SK-N-SH (cell line): ENCODE measurements around the gene PGK1. TPM values are rescaled to one million over a fixed set of nuclear protein-coding genes. Genes with fewer than 3 reads are reported as not detected.

Experiments used
- CTCF ChIA-PET: fragments of 300-600, 350-600 bp; formaldehyde crosslinking; extraction: SDS; loops from one replicate; lab custom pipeline; 2021; lab: Yijun Ruan, JAX
- POLR2A ChIA-PET: fragments of 350-600 bp; sonication (Branson Sonifier 250); formaldehyde crosslinking; extraction: SDS; loops from one replicate; lab custom pipeline; 2020; ENCODE audit warnings: antibody characterized with exemption, inconsistent platforms; lab: Yijun Ruan, JAX
- DNase-seq: peaks from one replicate; pipeline ENCODE4 v3.0.0; 2012
- H2AFZ ChIP-seq: fragments of 200-600 bp; sonication (generic); 2 replicates; pipeline ENCODE4 v1.8.1; 2016; ENCODE audit warnings: antibody characterized with exemption, mild to moderate bottlenecking, low read depth
- H3F3A ChIP-seq: fragments of 200-600 bp; sonication (generic); replicated peaks from 2 replicates; pipeline ENCODE3; 2016; ENCODE audit warnings: antibody characterized with exemption, mild to moderate bottlenecking; ENCODE audit not compliant: insufficient read depth
- H3K27ac ChIP-seq, 2 experiments: fragments of 200-500 bp in 1 of 2; fragments of 200-600 bp in 1 of 2; sonication (Bioruptor generic) in 1 of 2; sonication (generic), shearing (Covaris generic) in 1 of 2; 2 replicates each; pipeline versions ENCODE4 v1.5.1 to v1.6.1; 2014 to 2016; ENCODE audit warnings: low read depth in 2 of 2, inconsistent platforms in 1 of 2, low read length in 1 of 2, mild to moderate bottlenecking in 1 of 2, mixed read lengths in 1 of 2
- H3K27me3 ChIP-seq: fragments of 200-600 bp; sonication (generic), shearing (Covaris generic); 2 replicates; pipeline ENCODE4 v1.6.1; 2016; ENCODE audit warnings: mixed run types; ENCODE audit not compliant: insufficient read depth
- H3K36me3 ChIP-seq, 2 experiments: fragments of 200-500 bp in 1 of 2; fragments of 200-600 bp in 1 of 2; sonication (Bioruptor generic) in 1 of 2; sonication (generic) in 1 of 2; replicated peaks in 1 of 2; 2 replicates each; pipeline versions ENCODE3 to v1.5.1; 2014 to 2016; ENCODE audit warnings: low read length in 1 of 2, mild to moderate bottlenecking in 1 of 2; ENCODE audit not compliant: insufficient read depth in 2 of 2, control insufficient read depth in 1 of 2
- H3K4me1 ChIP-seq, 2 experiments: fragments of 200-500 bp in 1 of 2; fragments of 200-600 bp in 1 of 2; sonication (Bioruptor generic) in 1 of 2; sonication (generic), shearing (Covaris generic) in 1 of 2; 2 replicates each; pipeline versions ENCODE4 v1.5.1 to v1.6.1; 2014 to 2016; ENCODE audit warnings: low read depth in 1 of 2, low read length in 1 of 2, mixed run types in 1 of 2; ENCODE audit not compliant: insufficient read depth in 2 of 2, control insufficient read depth in 1 of 2
- H3K4me2 ChIP-seq: fragments of 200-600 bp; sonication (generic), shearing (Covaris generic); 2 replicates; pipeline ENCODE4 v1.6.1; 2017; ENCODE audit warnings: mixed run types
- H3K4me3 ChIP-seq, 2 experiments: fragments of 200-500 bp in 1 of 2; fragments of 200-600 bp in 1 of 2; sonication (Bioruptor generic) in 1 of 2; sonication (generic), shearing (Covaris generic) in 1 of 2; 2 replicates each; pipeline versions ENCODE4 v1.5.1 to v1.8.1; 2014 to 2016; ENCODE audit warnings: low read depth in 2 of 2, inconsistent platforms in 1 of 2, low read length in 1 of 2, mild to moderate bottlenecking in 1 of 2, mixed read lengths in 1 of 2, moderate library complexity in 1 of 2
- H3K79me2 ChIP-seq: fragments of 200-600 bp; sonication (generic); 2 replicates; pipeline ENCODE4 v1.8.1; 2017; ENCODE audit warnings: mild to moderate bottlenecking; ENCODE audit not compliant: insufficient read depth
- H3K9ac ChIP-seq: fragments of 200-600 bp; sonication (generic); 2 replicates; pipeline ENCODE4 v1.6.1; 2017; ENCODE audit warnings: mixed run types
- H3K9me2 ChIP-seq: fragments of 200-600 bp; sonication (generic); 2 replicates; pipeline ENCODE4 v1.6.1; 2017; ENCODE audit warnings: mixed run types
- H3K9me3 ChIP-seq: fragments of 200-600 bp; sonication (generic); 2 replicates; pipeline ENCODE4 v1.6.1; 2017; ENCODE audit warnings: mixed run types, mild to moderate bottlenecking, moderate library complexity
- H4K20me1 ChIP-seq: fragments of 200-600 bp; sonication (generic); 2 replicates; pipeline ENCODE4 v1.6.1; 2017; ENCODE audit warnings: mild to moderate bottlenecking, mixed run types; ENCODE audit not compliant: insufficient read depth
- CHD2 ChIP-seq: fragments of 150-350 bp; IDR thresholded peaks from 2 replicates; pipeline ENCODE4 v1.6.1; 2018; ENCODE audit warnings: low read length; ENCODE audit not compliant: partially characterized antibody
- ELF1 ChIP-seq: IDR thresholded peaks from 2 replicates; pipeline ENCODE4 v1.4.0; 2012
- EP300 ChIP-seq, 2 experiments: IDR thresholded peaks; 2 replicates each; pipeline versions ENCODE4 v1.4.0 to v1.6.1; 2012; ENCODE audit warnings: borderline replicate concordance in 1 of 2, low read depth in 1 of 2, low read length in 1 of 2
- EZH2phosphoT487 ChIP-seq: fragments of 200-600 bp; sonication (generic); IDR thresholded peaks from 2 replicates; pipeline ENCODE4 v1.6.1; 2017; ENCODE audit warnings: low read depth, mixed run types, mild to moderate bottlenecking, antibody characterized with exemption, moderate library complexity, borderline replicate concordance
- GABPA ChIP-seq: IDR thresholded peaks from 2 replicates; pipeline ENCODE4 v1.4.0; 2012; ENCODE audit warnings: low read depth, mild to moderate bottlenecking
- MEF2A ChIP-seq: IDR thresholded peaks from 2 replicates; pipeline ENCODE4 v1.4.0; 2012; ENCODE audit warnings: low read depth, borderline replicate concordance
- MXI1 ChIP-seq: IDR thresholded peaks from 2 replicates; pipeline ENCODE4 v1.6.1; 2012; ENCODE audit warnings: mild to moderate bottlenecking, low read depth, low read length, improper control_type of control experiment
- NRF1 ChIP-seq: IDR thresholded peaks from 2 replicates; pipeline ENCODE4 v1.6.1; 2012; ENCODE audit warnings: low read depth, mild to moderate bottlenecking, low read length
- POLR2AphosphoS5 ChIP-seq: IDR thresholded peaks from 2 replicates; pipeline ENCODE4 v1.6.1; 2012; ENCODE audit warnings: low read depth, low read length
- RAD21 ChIP-seq: IDR thresholded peaks from 2 replicates; pipeline ENCODE4 v1.6.1; 2012; ENCODE audit warnings: mild to moderate bottlenecking, low read length
- TAF1 ChIP-seq: IDR thresholded peaks from 2 replicates; pipeline ENCODE4 v1.6.1; 2012; ENCODE audit warnings: low read depth, mild to moderate bottlenecking, low read length, moderate library complexity, borderline replicate concordance
- YY1 ChIP-seq: IDR thresholded peaks from 2 replicates; pipeline ENCODE4 v1.4.0; 2012; ENCODE audit warnings: low read depth, mild to moderate bottlenecking
- WGBS: methylation state at CpG from one replicate; pipeline ENCODE4 v1.1.6; 2017; ENCODE audit warnings: low lambda C conversion rate; 5-methylcytosine and 5-hydroxymethylcytosine counted together
- polyA plus RNA-seq, 3 experiments: library from polyadenylated mRNA; depleted of rRNA; stranded (reverse); fragments of >200 nt; gene quantifications; 2 replicates each; pipeline ENCODE4 v1.2.3, GENCODE V29; 2012
- TF ChIP-seq, protein P1 (sequence below): IDR thresholded peaks from 2 replicates; pipeline ENCODE4 v1.4.0; 2012; ENCODE audit warnings: low read depth, borderline replicate concordance
- TF ChIP-seq, protein P2 (sequence below): IDR thresholded peaks from 2 replicates; pipeline ENCODE4; 2012
- TF ChIP-seq, protein P3 (sequence below): IDR thresholded peaks from 2 replicates; pipeline ENCODE4 v1.4.0; 2012; ENCODE audit warnings: low read depth
- TF ChIP-seq, protein P4 (sequence below): fragments of 150-350 bp; IDR thresholded peaks from 2 replicates; pipeline ENCODE4 v1.6.1; 2016; ENCODE audit warnings: mild to moderate bottlenecking, low read depth, low read length

The PGK1 gene
- 260 and 405 TPM in 2 replicates for polyA plus RNA-seq (2012; rRNA removed)
- 346 and 382 TPM in 2 replicates for polyA plus RNA-seq (2012; cell fraction: cytosol; rRNA removed)
- polyA plus RNA-seq (2012; cell fraction: nucleus; rRNA removed), result 164 and 325 TPM in 2 replicates

DNA sequence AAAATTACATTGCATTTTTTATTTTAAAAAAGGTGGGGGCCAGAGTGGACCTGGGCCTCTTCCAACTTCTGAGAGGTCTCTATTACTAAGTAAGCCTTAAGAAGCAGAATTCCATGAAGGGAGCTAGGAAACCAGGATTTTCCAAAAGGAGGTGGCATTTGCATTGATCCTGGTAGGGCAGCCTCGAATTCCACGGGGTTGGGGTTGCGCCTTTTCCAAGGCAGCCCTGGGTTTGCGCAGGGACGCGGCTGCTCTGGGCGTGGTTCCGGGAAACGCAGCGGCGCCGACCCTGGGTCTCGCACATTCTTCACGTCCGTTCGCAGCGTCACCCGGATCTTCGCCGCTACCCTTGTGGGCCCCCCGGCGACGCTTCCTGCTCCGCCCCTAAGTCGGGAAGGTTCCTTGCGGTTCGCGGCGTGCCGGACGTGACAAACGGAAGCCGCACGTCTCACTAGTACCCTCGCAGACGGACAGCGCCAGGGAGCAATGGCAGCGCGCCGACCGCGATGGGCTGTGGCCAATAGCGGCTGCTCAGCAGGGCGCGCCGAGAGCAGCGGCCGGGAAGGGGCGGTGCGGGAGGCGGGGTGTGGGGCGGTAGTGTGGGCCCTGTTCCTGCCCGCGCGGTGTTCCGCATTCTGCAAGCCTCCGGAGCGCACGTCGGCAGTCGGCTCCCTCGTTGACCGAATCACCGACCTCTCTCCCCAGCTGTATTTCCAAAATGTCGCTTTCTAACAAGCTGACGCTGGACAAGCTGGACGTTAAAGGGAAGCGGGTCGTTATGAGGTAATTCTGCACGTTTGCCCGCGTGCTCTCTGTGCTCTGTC lies at the start of gene PGK1:
PGK1 (plus strand) TSS at position 626 of the 824 bp plus-strand sequence; CDS start at position 719, 93 bp downstream.
- Histone ChIP-seq H3K9me3 (no peaks in the 10 kb centered on the region), H3K79me2 (peaks cover 48% of the 10 kb centered on the region), H3K4me2 (peak within 1 kb of the TSS; percentile 75), H2AFZ (peak within 1 kb of the TSS; percentile 78; the same call in 1 of the 2 replicates), H3F3A (no peaks in the 10 kb centered on the region), H3K4me1 (peaks cover 0 to 10% of the 10 kb centered on the region in 2 experiments; a peak in 1 of 4 replicates), H3K36me3 (peaks cover 5 to 7% of the 10 kb centered on the region in 2 experiments), H3K27ac (peak within 1 kb of the TSS; percentile 83 to 91), H3K27me3 (no peaks in the 10 kb centered on the region), H3K9ac (peak within 1 kb of the TSS; percentile 95), H3K9me2 (no peaks in the 10 kb centered on the region), H3K4me3 (peak within 1 kb of the TSS; percentile 79 to 83), H4K20me1 (peaks cover 39% of the 10 kb centered on the region)
- ChIA-PET CTCF (interaction anchor here (1.0 to 1.3 kb wide), 3 partner anchors 12 to 74 kb away, joined by 3 to 4 read pairs (median 4); no protein-coding TSS in a partner anchor), POLR2A (no interaction called here)
- peak; percentile 88 for DNase-seq
- 20% methylated on average over 12 of the region's 72 CpGs for WGBS
- peak; percentile 66 for TF ChIP-seq ELF1
- no peak for TF ChIP-seq CHD2
- peak; percentile 63 for TF ChIP-seq MXI1
- TF ChIP-seq MEF2A, result no peak
- no peak for TF ChIP-seq EZH2phosphoT487
- TF ChIP-seq GABPA, result peak; percentile 80
- TF ChIP-seq, protein P1, sequence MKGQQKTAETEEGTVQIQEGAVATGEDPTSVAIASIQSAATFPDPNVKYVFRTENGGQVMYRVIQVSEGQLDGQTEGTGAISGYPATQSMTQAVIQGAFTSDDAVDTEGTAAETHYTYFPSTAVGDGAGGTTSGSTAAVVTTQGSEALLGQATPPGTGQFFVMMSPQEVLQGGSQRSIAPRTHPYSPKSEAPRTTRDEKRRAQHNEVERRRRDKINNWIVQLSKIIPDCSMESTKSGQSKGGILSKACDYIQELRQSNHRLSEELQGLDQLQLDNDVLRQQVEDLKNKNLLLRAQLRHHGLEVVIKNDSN, result no peak
- peak; percentile 72 for TF ChIP-seq POLR2AphosphoS5
- peak; percentile 73 for TF ChIP-seq TAF1
- TF ChIP-seq RAD21, result no peak
- TF ChIP-seq, protein P2, sequence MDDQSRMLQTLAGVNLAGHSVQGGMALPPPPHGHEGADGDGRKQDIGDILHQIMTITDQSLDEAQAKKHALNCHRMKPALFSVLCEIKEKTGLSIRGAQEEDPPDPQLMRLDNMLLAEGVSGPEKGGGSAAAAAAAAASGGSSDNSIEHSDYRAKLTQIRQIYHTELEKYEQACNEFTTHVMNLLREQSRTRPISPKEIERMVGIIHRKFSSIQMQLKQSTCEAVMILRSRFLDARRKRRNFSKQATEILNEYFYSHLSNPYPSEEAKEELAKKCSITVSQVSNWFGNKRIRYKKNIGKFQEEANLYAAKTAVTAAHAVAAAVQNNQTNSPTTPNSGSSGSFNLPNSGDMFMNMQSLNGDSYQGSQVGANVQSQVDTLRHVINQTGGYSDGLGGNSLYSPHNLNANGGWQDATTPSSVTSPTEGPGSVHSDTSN, result peak; percentile 99
- TF ChIP-seq EP300 (IDR thresholded peaks at IDR 0.05; ENCODE audit: borderline replicate concordance in 1 of 2, low read depth in 1 of 2, low read length in 1 of 2), result peak in 1 of 2 experiments; percentile 41; a peak in 1 of 4 replicates
- TF ChIP-seq NRF1, result peak; percentile 30; the same call in 1 of the 2 replicates
- TF ChIP-seq YY1, result no peak
- TF ChIP-seq, protein P3, sequence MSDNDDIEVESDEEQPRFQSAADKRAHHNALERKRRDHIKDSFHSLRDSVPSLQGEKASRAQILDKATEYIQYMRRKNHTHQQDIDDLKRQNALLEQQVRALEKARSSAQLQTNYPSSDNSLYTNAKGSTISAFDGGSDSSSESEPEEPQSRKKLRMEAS, result peak; percentile 89
- TF ChIP-seq, protein P4, sequence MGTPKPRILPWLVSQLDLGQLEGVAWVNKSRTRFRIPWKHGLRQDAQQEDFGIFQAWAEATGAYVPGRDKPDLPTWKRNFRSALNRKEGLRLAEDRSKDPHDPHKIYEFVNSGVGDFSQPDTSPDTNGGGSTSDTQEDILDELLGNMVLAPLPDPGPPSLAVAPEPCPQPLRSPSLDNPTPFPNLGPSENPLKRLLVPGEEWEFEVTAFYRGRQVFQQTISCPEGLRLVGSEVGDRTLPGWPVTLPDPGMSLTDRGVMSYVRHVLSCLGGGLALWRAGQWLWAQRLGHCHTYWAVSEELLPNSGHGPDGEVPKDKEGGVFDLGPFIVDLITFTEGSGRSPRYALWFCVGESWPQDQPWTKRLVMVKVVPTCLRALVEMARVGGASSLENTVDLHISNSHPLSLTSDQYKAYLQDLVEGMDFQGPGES, result 0 out of 2 replicates have a peak, but pooled peaks have one; percentile 21
